ENCODE results near the gene GAB3. TPM values are rescaled to one million over a fixed set of nuclear protein-coding genes. Genes with fewer than 3 reads are reported as not detected.

The GAB3 gene
- total RNA-seq, 1 experiment from 2014 or later, result 0.09 TPM

- Histone ChIP-seq H3K27ac (ENCODE audit: low read depth, low read length, poor library complexity, severe bottlenecking) (no peak overlapping the region), H3K4me1 (ENCODE audit: insufficient read depth, low read length, poor library complexity, severe bottlenecking) (no peaks in the 10 kb centered on the region), H3K36me3 (ENCODE audit: insufficient read depth, low read length, poor library complexity, severe bottlenecking) (no peaks in the 10 kb centered on the region), H3K27me3 (replicated peaks; ENCODE audit: insufficient read depth, low read depth, low read length, poor library complexity) (no peaks in the 10 kb centered on the region), H3K9me3 (ENCODE audit: low read depth, low read length, poor library complexity, severe bottlenecking) (no peaks in the 10 kb centered on the region), H3K4me3 (ENCODE audit: low read depth, low read length, poor library complexity, severe bottlenecking) (no peak overlapping the region)
- CTCF ChIA-PET, result no interaction called here
- TF ChIP-seq CTCF (conservative IDR thresholded peaks at IDR 0.05; ENCODE audit: low read depth, low read length) (no peak), EZH2 (IDR thresholded peaks at IDR 0.05; ENCODE audit: borderline replicate concordance, low read depth, low read length, poor library complexity, severe bottlenecking) (no peak)
- POLR2A ChIA-PET (ENCODE audit: low non-redundant PET), result no interaction called here
- intact Hi-C loops (cut with micrococcal nuclease; ENCODE audit: unreplicated experiment), result no loop called here
- DNase-seq (ENCODE audit: low spot score), result peak; percentile 18
- BruUV-seq (replicated peaks), result no TSS peak
These were observed 20.5 kb downstream of the GAB3 start for GRCh38 chrX:154730253-154730891.

- Histone ChIP-seq H3K4me3 (ENCODE audit: low read depth, low read length, poor library complexity, severe bottlenecking) (no peak overlapping the region), H3K27me3 (replicated peaks; ENCODE audit: insufficient read depth, low read depth, low read length, poor library complexity) (no peaks in the 10 kb centered on the region), H3K9me3 (ENCODE audit: low read depth, low read length, poor library complexity, severe bottlenecking) (no peaks in the 10 kb centered on the region), H3K36me3 (ENCODE audit: insufficient read depth, low read length, poor library complexity, severe bottlenecking) (no peaks in the 10 kb centered on the region), H3K27ac (ENCODE audit: low read depth, low read length, poor library complexity, severe bottlenecking) (no peak overlapping the region), H3K4me1 (ENCODE audit: insufficient read depth, low read length, poor library complexity, severe bottlenecking) (no peaks in the 10 kb centered on the region)
- no TSS peak for BruUV-seq (replicated peaks)
- TF ChIP-seq EZH2 (IDR thresholded peaks at IDR 0.05; ENCODE audit: borderline replicate concordance, low read depth, low read length, poor library complexity, severe bottlenecking), result no peak
- TF ChIP-seq CTCF (conservative IDR thresholded peaks at IDR 0.05; ENCODE audit: low read depth, low read length), result no peak
- no peak for DNase-seq (ENCODE audit: low spot score)
- ChIA-PET CTCF (interaction anchor here (1.7 kb wide), 1 partner anchor 19 kb away, joined by 8 read pairs; no protein-coding TSS in a partner anchor), POLR2A (ENCODE audit: low non-redundant PET) (no interaction called here)
- intact Hi-C loops (cut with micrococcal nuclease; ENCODE audit: unreplicated experiment), result loop anchor here (10.0 kb wide), 1 partner anchor 115 kb away; the partner anchor contains the start of gene CTAG1B
These were observed 21.4 kb downstream of the GAB3 start for GRCh38 chrX:154729439-154729838.

- intact Hi-C loops (cut with micrococcal nuclease; ENCODE audit: unreplicated experiment), result loop anchor here (10.0 kb wide), 1 partner anchor 114 kb away; the partner anchor contains the start of gene CTAG1B
- no peaks in the 10 kb centered on the region for H3K4me1 ChIP-seq (ENCODE audit: insufficient read depth, low read length, poor library complexity, severe bottlenecking)
- BruUV-seq (replicated peaks), result no TSS peak
These were observed 22.3 kb downstream of the GAB3 start for GRCh38 chrX:154728431-154729190.

More at GRCh38 chrX:154728431-154729190, 22.3 kb downstream of the GAB3 start:
- POLR2A ChIA-PET (ENCODE audit: low non-redundant PET), result no interaction called here
- no peak overlapping the region for H3K4me3 ChIP-seq (ENCODE audit: low read depth, low read length, poor library complexity, severe bottlenecking)
- DNase-seq (ENCODE audit: low spot score), result no peak
- H3K27me3 ChIP-seq (replicated peaks; ENCODE audit: insufficient read depth, low read depth, low read length, poor library complexity), result no peaks in the 10 kb centered on the region
- H3K27ac ChIP-seq (ENCODE audit: low read depth, low read length, poor library complexity, severe bottlenecking), result no peak overlapping the region
- no peaks in the 10 kb centered on the region for H3K36me3 ChIP-seq (ENCODE audit: insufficient read depth, low read length, poor library complexity, severe bottlenecking)
- TF ChIP-seq EZH2 (IDR thresholded peaks at IDR 0.05; ENCODE audit: borderline replicate concordance, low read depth, low read length, poor library complexity, severe bottlenecking) (no peak), CTCF (conservative IDR thresholded peaks at IDR 0.05; ENCODE audit: low read depth, low read length) (no peak)
- H3K9me3 ChIP-seq (ENCODE audit: low read depth, low read length, poor library complexity, severe bottlenecking), result no peaks in the 10 kb centered on the region
- CTCF ChIA-PET, result interaction anchor here (0.6 to 1.7 kb wide), 2 partner anchors 20 to 301 kb away, joined by 8 to 9 read pairs; no protein-coding TSS in a partner anchor
